Measurements from ENCODE around the gene DBF4B. TPM values are rescaled to one million over a fixed set of nuclear protein-coding genes. Genes with fewer than 3 reads are reported as not detected.
"Not testable (repeated sequence)": the region's sequence is repeated elsewhere in the genome, so short reads cannot be mapped to it uniquely, and the experiment has no call there.

The DBF4B gene
- total RNA-seq, 2 donors from 2014 or later = 24.7 to 34.4 TPM

- H3K27me3 Mint-ChIP-seq (ENCODE audit: low read depth) = no peaks in the 10 kb centered on the region
- H3K36me3 Mint-ChIP-seq (ENCODE audit: insufficient read depth in 2 of 2) = peaks cover 0 to 2% of the 10 kb centered on the region in 2 donors
- no peaks in the 10 kb centered on the region for H3K4me1 Mint-ChIP-seq (ENCODE audit: low read depth)
- no peak overlapping the region for H3K4me3 Mint-ChIP-seq
- DNase-seq = no peak
- no peak overlapping the region for H3K27ac Mint-ChIP-seq
- no peaks in the 10 kb centered on the region for H3K9me3 Mint-ChIP-seq
- no peak for ATAC-seq (replicated peaks in 1 of 2)
Measured at GRCh38 chr17:44741316-44741715, 32.9 kb downstream of the DBF4B start.

GRCh38 chr17:44745301-44745700 lies 36.8 kb downstream of the DBF4B start:
- ATAC-seq (replicated peaks in 1 of 2) = no peak
- no peaks in the 10 kb centered on the region for H3K27me3 Mint-ChIP-seq (ENCODE audit: low read depth)
- peaks cover 0 to 2% of the 10 kb centered on the region in 2 donors for H3K36me3 Mint-ChIP-seq (ENCODE audit: insufficient read depth in 2 of 2)
- no peaks in the 10 kb centered on the region for H3K9me3 Mint-ChIP-seq
- no peaks in the 10 kb centered on the region for H3K4me1 Mint-ChIP-seq (ENCODE audit: low read depth)
- no peak overlapping the region for H3K4me3 Mint-ChIP-seq
- no peak overlapping the region for H3K27ac Mint-ChIP-seq
- no peak for DNase-seq

- ATAC-seq (replicated peaks in 1 of 2); H3K27ac Mint-ChIP-seq; H3K36me3 Mint-ChIP-seq (ENCODE audit: insufficient read depth in 2 of 2); H3K27me3 Mint-ChIP-seq (ENCODE audit: low read depth); H3K9me3 Mint-ChIP-seq; H3K4me3 Mint-ChIP-seq; H3K4me1 Mint-ChIP-seq (ENCODE audit: low read depth); DNase-seq: not testable (repeated sequence)
Measured at GRCh38 chr17:44745738-44746137, 37.3 kb downstream of the DBF4B start.

GRCh38 chr17:44747566-44747965 lies 39.1 kb downstream of the DBF4B start:
- no peak for DNase-seq
- Mint-ChIP-seq H3K27me3 (ENCODE audit: low read depth) (no peaks in the 10 kb centered on the region), H3K27ac (no peak overlapping the region), H3K4me3 (no peak overlapping the region), H3K36me3 (ENCODE audit: insufficient read depth in 2 of 2) (peaks cover 0 to 2% of the 10 kb centered on the region in 2 donors), H3K4me1 (ENCODE audit: low read depth) (no peaks in the 10 kb centered on the region), H3K9me3 (no peaks in the 10 kb centered on the region)
- no peak for ATAC-seq (replicated peaks in 1 of 2)

- H3K36me3 Mint-ChIP-seq (ENCODE audit: insufficient read depth in 2 of 2) = peaks cover 0 to 3% of the 10 kb centered on the region in 2 donors
- ATAC-seq (replicated peaks in 1 of 2) (no peak), DNase-seq (no peak)
- H3K4me3 Mint-ChIP-seq = no peak overlapping the region
- H3K27me3 Mint-ChIP-seq (ENCODE audit: low read depth) = no peaks in the 10 kb centered on the region
- no peaks in the 10 kb centered on the region for H3K9me3 Mint-ChIP-seq
- H3K27ac Mint-ChIP-seq = no peak overlapping the region
- no peaks in the 10 kb centered on the region for H3K4me1 Mint-ChIP-seq (ENCODE audit: low read depth)
Measured at GRCh38 chr17:44749076-44749979, 40.9 kb downstream of the DBF4B start.

GRCh38 chr17:44749980-44750318 lies 41.5 kb downstream of the DBF4B start:
- Mint-ChIP-seq H3K4me1 (ENCODE audit: low read depth) (no peaks in the 10 kb centered on the region), H3K36me3 (ENCODE audit: insufficient read depth in 2 of 2) (peaks cover 0 to 3% of the 10 kb centered on the region in 2 donors), H3K27ac (no peak overlapping the region), H3K27me3 (ENCODE audit: low read depth) (no peaks in the 10 kb centered on the region), H3K9me3 (no peaks in the 10 kb centered on the region), H3K4me3 (no peak overlapping the region)
- ATAC-seq (replicated peaks in 1 of 2) (no peak), DNase-seq (no peak)

- no peak for DNase-seq
- H3K27me3 Mint-ChIP-seq (ENCODE audit: low read depth) = no peaks in the 10 kb centered on the region
- ATAC-seq (replicated peaks in 1 of 2) = no peak
- H3K36me3 Mint-ChIP-seq (ENCODE audit: insufficient read depth in 2 of 2) = peaks cover 0 to 3% of the 10 kb centered on the region in 2 donors
- H3K9me3 Mint-ChIP-seq = no peaks in the 10 kb centered on the region
- no peak overlapping the region for H3K27ac Mint-ChIP-seq
- no peak overlapping the region for H3K4me3 Mint-ChIP-seq
- H3K4me1 Mint-ChIP-seq (ENCODE audit: low read depth) = no peaks in the 10 kb centered on the region
Measured at GRCh38 chr17:44751331-44751730, 42.9 kb downstream of the DBF4B start.

- peaks cover 0 to 3% of the 10 kb centered on the region in 2 donors for H3K36me3 Mint-ChIP-seq (ENCODE audit: insufficient read depth in 2 of 2)
- H3K4me3 Mint-ChIP-seq = no peak overlapping the region
- no peak overlapping the region for H3K27ac Mint-ChIP-seq
- H3K9me3 Mint-ChIP-seq = no peaks in the 10 kb centered on the region
- no peaks in the 10 kb centered on the region for H3K4me1 Mint-ChIP-seq (ENCODE audit: low read depth)
- DNase-seq (no peak), ATAC-seq (replicated peaks in 1 of 2) (no peak)
- no peaks in the 10 kb centered on the region for H3K27me3 Mint-ChIP-seq (ENCODE audit: low read depth)
Measured at GRCh38 chr17:44751806-44752205, 43.3 kb downstream of the DBF4B start.

- peaks cover 13% of the 10 kb centered on the region for H3K27me3 Mint-ChIP-seq (ENCODE audit: low read depth)
- peaks cover 0 to 3% of the 10 kb centered on the region in 2 donors for H3K36me3 Mint-ChIP-seq (ENCODE audit: insufficient read depth in 2 of 2)
- no peak for ATAC-seq (replicated peaks in 1 of 2)
- no peaks in the 10 kb centered on the region for H3K4me1 Mint-ChIP-seq (ENCODE audit: low read depth)
- no peak overlapping the region for H3K27ac Mint-ChIP-seq
- no peak for DNase-seq
- H3K9me3 Mint-ChIP-seq = no peaks in the 10 kb centered on the region
- no peak overlapping the region for H3K4me3 Mint-ChIP-seq
Measured at GRCh38 chr17:44752953-44753861, 44.7 kb downstream of the DBF4B start.

GRCh38 chr17:44754276-44754675 lies 45.8 kb downstream of the DBF4B start:
- Mint-ChIP-seq H3K27me3 (ENCODE audit: low read depth) (peaks cover 14% of the 10 kb centered on the region), H3K27ac (no peak overlapping the region), H3K9me3 (no peaks in the 10 kb centered on the region), H3K4me1 (ENCODE audit: low read depth) (no peaks in the 10 kb centered on the region), H3K36me3 (ENCODE audit: insufficient read depth in 2 of 2) (peaks cover 0 to 3% of the 10 kb centered on the region in 2 donors), H3K4me3 (no peak overlapping the region)
- no peak for DNase-seq
- no peak for ATAC-seq (replicated peaks in 1 of 2)

GRCh38 chr17:44755180-44755579 lies 46.7 kb downstream of the DBF4B start:
- not testable (repeated sequence) for ATAC-seq (replicated peaks in 1 of 2); H3K36me3 Mint-ChIP-seq (ENCODE audit: insufficient read depth in 2 of 2); H3K27ac Mint-ChIP-seq; H3K4me3 Mint-ChIP-seq; H3K9me3 Mint-ChIP-seq; DNase-seq; H3K4me1 Mint-ChIP-seq (ENCODE audit: low read depth)
- peaks cover 15% of the 10 kb centered on the region for H3K27me3 Mint-ChIP-seq (ENCODE audit: low read depth)

GRCh38 chr17:44757045-44757917 lies 48.8 kb downstream of the DBF4B start:
- Mint-ChIP-seq H3K4me1 (ENCODE audit: low read depth) (no peaks in the 10 kb centered on the region), H3K9me3 (no peaks in the 10 kb centered on the region), H3K27ac (no peak overlapping the region), H3K27me3 (ENCODE audit: low read depth) (peaks cover 29% of the 10 kb centered on the region), H3K4me3 (no peak overlapping the region), H3K36me3 (ENCODE audit: insufficient read depth in 2 of 2) (peaks cover 0 to 1% of the 10 kb centered on the region in 2 donors)
- ATAC-seq (replicated peaks in 1 of 2) = peak in 1 of 2 donors; percentile 3
- DNase-seq = no peak

All from activated T-cell treated with anti-CD3 and anti-CD28 coated beads, Interleukin-2, amount 50 U/mL, for 72 hours (primary cell).